Testis (tissue), 2 donors: ENCODE data around the gene F11.

Experiments used
- CTCF ChIP-seq, 3 experiments: fragments of 450-650 bp in 2 of 3; fragments of 200-600 bp in 1 of 3; sonication (generic) in 1 of 3; IDR thresholded peaks; one replicate each; pipeline ENCODE4 v1.5.1; 2016 to 2019; ENCODE audit warnings: antibody characterized with exemption in 3 of 3, mild to moderate bottlenecking in 2 of 3, moderate library complexity in 1 of 3
- POLR2A ChIP-seq: fragments of 450-650 bp; IDR thresholded peaks from one replicate; pipeline ENCODE4 v1.6.1; 2017; ENCODE audit warnings: antibody characterized with exemption, mild to moderate bottlenecking, moderate library complexity

GRCh38 chr4:186266729-186267456 is 904 bp downstream of the F11 start:
- TF ChIP-seq POLR2A (no peak), CTCF (IDR thresholded peaks at IDR 0.05) (no peak)
